A204.1 (cell line): ENCODE measurements around the gene RBM8A.

ENCODE experiments used
- FAIRE-seq: peaks from 2 replicates; lab custom pipeline; 2012; peaks lifted over from hg19 to GRCh38; lab: Jason Lieb, UNC

Gene RBM8A

GRCh38 chr1:145916745-145917144 is 10.5 kb downstream of the RBM8A start:
- FAIRE-seq, result no peak

- no peak for FAIRE-seq
Measured at GRCh38 chr1:145912128-145912641, 15.1 kb downstream of the RBM8A start.

GRCh38 chr1:145908653-145909052 is 18.6 kb downstream of the RBM8A start:
- FAIRE-seq, result no peak

GRCh38 chr1:145906954-145907753 is 20.1 kb downstream of the RBM8A start:
- FAIRE-seq, result no peak

- no peak for FAIRE-seq
Measured at GRCh38 chr1:145901312-145902021, 25.8 kb downstream of the RBM8A start.

- FAIRE-seq, result no peak
Measured at GRCh38 chr1:145898756-145899155, 28.5 kb downstream of the RBM8A start.

GRCh38 chr1:145897969-145898368 is 29.3 kb downstream of the RBM8A start:
- FAIRE-seq, result no peak

GRCh38 chr1:145895471-145895870 is 31.8 kb downstream of the RBM8A start:
- no peak for FAIRE-seq

GRCh38 chr1:145893306-145894055 is 33.8 kb downstream of the RBM8A start:
- no peak for FAIRE-seq

- FAIRE-seq, result peak; percentile 14
Measured at GRCh38 chr1:145892486-145893087, 34.7 kb downstream of the RBM8A start.

GRCh38 chr1:145891587-145892485 is 35.4 kb downstream of the RBM8A start:
- FAIRE-seq, result peak; percentile 99

GRCh38 chr1:145891143-145891542 is 36.1 kb downstream of the RBM8A start:
- FAIRE-seq, result no peak

- FAIRE-seq, result no peak
Measured at GRCh38 chr1:145889722-145890121, 37.6 kb downstream of the RBM8A start.

- FAIRE-seq, result no peak
Measured at GRCh38 chr1:145887631-145888030, 39.7 kb downstream of the RBM8A start.

- no peak for FAIRE-seq
Measured at GRCh38 chr1:145886816-145887215, 40.5 kb downstream of the RBM8A start.

GRCh38 chr1:145886390-145886789 is 40.9 kb downstream of the RBM8A start:
- FAIRE-seq, result no peak

GRCh38 chr1:145885738-145886287 is 41.5 kb downstream of the RBM8A start, which contains the start of gene ANKRD35:
Gene ANKRD35 (minus strand): TSS chr1:145885866. CDS start chr1:145885758, 108 bp downstream.
- no peak for FAIRE-seq

- no peak for FAIRE-seq
Measured at GRCh38 chr1:145884675-145885074, 42.6 kb downstream of the RBM8A start.

GRCh38 chr1:145879775-145880174 is 47.5 kb downstream of the RBM8A start:
- no peak for FAIRE-seq

GRCh38 chr1:145878724-145879123 is 48.6 kb downstream of the RBM8A start:
- FAIRE-seq, result no peak
